Muscle layer of colon (tissue), 2 donors: ENCODE data around the gene KRTAP5-8.
"Not testable (repeated sequence)": the region's sequence is repeated elsewhere in the genome, so short reads cannot be mapped to it uniquely, and the experiment has no call there.

Experiments used
- H3K27ac ChIP-seq: one replicate; pipeline ENCODE4 v1.7.0; 2013; ENCODE audit warnings: low read depth, mild to moderate bottlenecking, low read length, moderate library complexity
- H3K27me3 ChIP-seq, 2 donors: one replicate each; pipeline ENCODE4 v1.7.0; 2013; ENCODE audit warnings: low read length in 2 of 2, mild to moderate bottlenecking in 2 of 2; ENCODE audit not compliant: insufficient read depth in 2 of 2, control insufficient read depth in 1 of 2
- H3K36me3 ChIP-seq: one replicate; pipeline ENCODE4 v1.7.0; 2013; ENCODE audit warnings: mild to moderate bottlenecking, low read length; ENCODE audit not compliant: insufficient read depth
- H3K4me1 ChIP-seq: one replicate; pipeline ENCODE4 v1.7.0; 2013; ENCODE audit warnings: mild to moderate bottlenecking, low read length; ENCODE audit not compliant: insufficient read depth
- H3K4me3 ChIP-seq, 2 donors: one replicate each; pipeline ENCODE4 v1.7.0; 2013; ENCODE audit warnings: low read length in 2 of 2, low read depth in 1 of 2, mild to moderate bottlenecking in 1 of 2, moderate library complexity in 1 of 2
- H3K9ac ChIP-seq: one replicate; pipeline ENCODE4 v1.7.0; 2013; ENCODE audit warnings: low read length
- H3K9me3 ChIP-seq: one replicate; pipeline ENCODE4 v1.7.0; 2013; ENCODE audit warnings: mild to moderate bottlenecking, low read length
- donor health status: abdominal sarcoma.
- donor health status: Adenocarcinoma of cecum.

The KRTAP5-8 gene

GRCh38 chr11:71566626-71567599 is 29.1 kb downstream of the KRTAP5-8 start:
- H3K4me1 ChIP-seq, H3K9ac ChIP-seq, H3K36me3 ChIP-seq, H3K4me3 ChIP-seq, H3K27ac ChIP-seq, H3K9me3 ChIP-seq, H3K27me3 ChIP-seq: not testable (repeated sequence)

GRCh38 chr11:71567633-71568032 is 29.8 kb downstream of the KRTAP5-8 start:
- not testable (repeated sequence) for H3K36me3 ChIP-seq, H3K9me3 ChIP-seq, H3K9ac ChIP-seq, H3K27ac ChIP-seq, H3K4me3 ChIP-seq, H3K4me1 ChIP-seq, H3K27me3 ChIP-seq

- H3K4me3 ChIP-seq, result no peak overlapping the region
- H3K9me3 ChIP-seq, result no peaks in the 10 kb centered on the region
- peaks cover 6% of the 10 kb centered on the region for H3K4me1 ChIP-seq
- no peaks in the 10 kb centered on the region for H3K27me3 ChIP-seq
- H3K27ac ChIP-seq, result no peak overlapping the region
- no peak overlapping the region for H3K9ac ChIP-seq
- H3K36me3 ChIP-seq, result no peaks in the 10 kb centered on the region
Measured at GRCh38 chr11:71568704-71569349, 31.0 kb downstream of the KRTAP5-8 start.

GRCh38 chr11:71571101-71571850 is 33.5 kb downstream of the KRTAP5-8 start:
- H3K27ac ChIP-seq, H3K27me3 ChIP-seq, H3K9ac ChIP-seq, H3K4me3 ChIP-seq, H3K36me3 ChIP-seq, H3K4me1 ChIP-seq, H3K9me3 ChIP-seq: not testable (repeated sequence)

- H3K4me3 ChIP-seq, result no peak overlapping the region
- H3K4me1 ChIP-seq, result peaks cover 6% of the 10 kb centered on the region
- no peaks in the 10 kb centered on the region for H3K36me3 ChIP-seq
- no peaks in the 10 kb centered on the region for H3K9me3 ChIP-seq
- H3K9ac ChIP-seq, result no peak overlapping the region
- H3K27me3 ChIP-seq, result no peaks in the 10 kb centered on the region
- H3K27ac ChIP-seq, result no peak overlapping the region
Measured at GRCh38 chr11:71572811-71573210, 35.0 kb downstream of the KRTAP5-8 start.

GRCh38 chr11:71574418-71574817 is 36.6 kb downstream of the KRTAP5-8 start:
- no peaks in the 10 kb centered on the region for H3K4me1 ChIP-seq
- no peaks in the 10 kb centered on the region for H3K27me3 ChIP-seq
- no peaks in the 10 kb centered on the region for H3K9me3 ChIP-seq
- H3K4me3 ChIP-seq, result no peak overlapping the region
- H3K9ac ChIP-seq, result no peak overlapping the region
- H3K27ac ChIP-seq, result no peak overlapping the region
- no peaks in the 10 kb centered on the region for H3K36me3 ChIP-seq

- Histone ChIP-seq H3K4me3 (no peak overlapping the region), H3K4me1 (no peaks in the 10 kb centered on the region), H3K27me3 (no peaks in the 10 kb centered on the region), H3K27ac (no peak overlapping the region), H3K9ac (no peak overlapping the region), H3K9me3 (no peaks in the 10 kb centered on the region), H3K36me3 (no peaks in the 10 kb centered on the region)
Measured at GRCh38 chr11:71575723-71576424, 38.0 kb downstream of the KRTAP5-8 start.

GRCh38 chr11:71576688-71577465 is 39.1 kb downstream of the KRTAP5-8 start:
- not testable (repeated sequence) for H3K4me3 ChIP-seq, H3K27me3 ChIP-seq, H3K9me3 ChIP-seq, H3K36me3 ChIP-seq, H3K4me1 ChIP-seq, H3K27ac ChIP-seq, H3K9ac ChIP-seq

GRCh38 chr11:71577469-71578004 is 39.7 kb downstream of the KRTAP5-8 start:
- Histone ChIP-seq H3K4me1 (no peaks in the 10 kb centered on the region), H3K9ac (no peak overlapping the region), H3K9me3 (no peaks in the 10 kb centered on the region), H3K4me3 (no peak overlapping the region), H3K27ac (no peak overlapping the region), H3K27me3 (no peaks in the 10 kb centered on the region), H3K36me3 (no peaks in the 10 kb centered on the region)

- not testable (repeated sequence) for H3K27me3 ChIP-seq, H3K4me3 ChIP-seq, H3K9ac ChIP-seq, H3K36me3 ChIP-seq, H3K9me3 ChIP-seq, H3K27ac ChIP-seq, H3K4me1 ChIP-seq
Measured at GRCh38 chr11:71579513-71579912, 41.7 kb downstream of the KRTAP5-8 start.
